ENCODE results near the gene UBIAD1. TPM values are rescaled to one million over a fixed set of nuclear protein-coding genes. Genes with fewer than 3 reads are reported as not detected.

Gene UBIAD1
- total RNA-seq, 3 donors from 2014 or later: 8.9 to 14.9 (median 12.6) TPM

DNA sequence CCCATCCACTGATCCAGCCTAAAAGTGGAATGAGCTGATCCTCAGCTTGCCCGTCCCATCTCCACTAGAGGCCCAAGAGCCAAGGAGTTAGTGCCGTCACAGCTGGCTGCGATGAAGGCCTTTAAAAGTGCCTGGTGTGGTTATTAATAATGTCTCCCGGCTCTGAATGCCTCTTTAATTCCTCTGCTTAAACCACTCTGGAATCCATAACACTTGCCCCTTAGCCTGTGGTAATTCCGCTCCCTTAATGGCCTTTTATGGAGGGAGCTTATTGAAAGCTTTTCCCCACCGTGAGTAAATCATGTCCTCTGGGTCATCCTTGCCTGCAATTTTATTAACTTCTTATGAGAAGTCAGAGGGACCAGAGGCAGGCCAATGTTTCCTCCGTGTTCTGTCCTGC is 55.4 kb downstream of the UBIAD1 start:
- Histone ChIP-seq H3K4me1 (ENCODE audit: low read depth) (no peaks in the 10 kb centered on the region), H3K4me3 (no peak overlapping the region), H3K36me3 (ENCODE audit: low read depth) (no peaks in the 10 kb centered on the region), H3K9me3 (no peaks in the 10 kb centered on the region)
- DNase-seq: no peak
- no peak for ATAC-seq
- no peak for TF ChIP-seq CTCF (IDR thresholded peaks at IDR 0.05)
- intact Hi-C loops (cut with DNase I, micrococcal nuclease): no loop called here

DNA sequence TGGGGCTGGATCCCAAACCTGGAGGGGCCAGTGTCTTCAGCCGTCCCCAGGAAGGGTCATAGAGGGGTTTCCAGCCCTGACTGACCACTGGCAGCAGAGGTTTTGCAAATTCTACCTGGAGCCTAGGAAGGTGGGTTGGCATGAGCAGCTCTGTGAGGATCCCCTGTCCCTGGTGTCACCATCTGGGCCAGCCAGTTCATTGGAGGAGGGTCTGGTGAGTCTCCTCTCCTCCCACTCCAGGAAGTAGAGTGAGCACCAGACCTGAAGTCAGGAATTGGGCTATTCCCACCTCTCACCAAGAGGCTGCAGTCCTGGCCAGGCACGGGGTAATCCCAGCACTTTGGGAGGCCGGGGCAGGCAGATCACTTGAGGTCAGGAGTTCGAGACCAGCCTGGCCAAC is 57.4 kb downstream of the UBIAD1 start:
- H3K4me1 ChIP-seq (ENCODE audit: low read depth): no peaks in the 10 kb centered on the region
- TF ChIP-seq CTCF (IDR thresholded peaks at IDR 0.05): no peak
- no peak for DNase-seq
- no peak for ATAC-seq
- H3K9me3 ChIP-seq: no peaks in the 10 kb centered on the region
- no peaks in the 10 kb centered on the region for H3K36me3 ChIP-seq (ENCODE audit: low read depth)
- H3K4me3 ChIP-seq: no peak overlapping the region
- intact Hi-C loops (cut with DNase I, micrococcal nuclease): no loop called here

- H3K9me3 ChIP-seq: no peaks in the 10 kb centered on the region
- H3K4me3 ChIP-seq: no peak overlapping the region
- no peaks in the 10 kb centered on the region for H3K36me3 ChIP-seq (ENCODE audit: low read depth)
- intact Hi-C loops (cut with DNase I, micrococcal nuclease): no loop called here
- no peak for TF ChIP-seq CTCF (IDR thresholded peaks at IDR 0.05)
- ATAC-seq (no peak), DNase-seq (no peak)
- H3K4me1 ChIP-seq (ENCODE audit: low read depth): no peaks in the 10 kb centered on the region
Observed at GRCh38 chr1:11331036-11331944, 58.3 kb downstream of the UBIAD1 start.

- ATAC-seq (no peak), DNase-seq (no peak)
- no peak for TF ChIP-seq CTCF (IDR thresholded peaks at IDR 0.05)
- H3K36me3 ChIP-seq (ENCODE audit: low read depth): no peaks in the 10 kb centered on the region
- H3K4me3 ChIP-seq: no peak overlapping the region
- intact Hi-C loops (cut with DNase I, micrococcal nuclease): no loop called here
- no peaks in the 10 kb centered on the region for H3K4me1 ChIP-seq (ENCODE audit: low read depth)
- H3K9me3 ChIP-seq: no peaks in the 10 kb centered on the region
Observed at GRCh38 chr1:11331945-11332546, 59.0 kb downstream of the UBIAD1 start.

DNA sequence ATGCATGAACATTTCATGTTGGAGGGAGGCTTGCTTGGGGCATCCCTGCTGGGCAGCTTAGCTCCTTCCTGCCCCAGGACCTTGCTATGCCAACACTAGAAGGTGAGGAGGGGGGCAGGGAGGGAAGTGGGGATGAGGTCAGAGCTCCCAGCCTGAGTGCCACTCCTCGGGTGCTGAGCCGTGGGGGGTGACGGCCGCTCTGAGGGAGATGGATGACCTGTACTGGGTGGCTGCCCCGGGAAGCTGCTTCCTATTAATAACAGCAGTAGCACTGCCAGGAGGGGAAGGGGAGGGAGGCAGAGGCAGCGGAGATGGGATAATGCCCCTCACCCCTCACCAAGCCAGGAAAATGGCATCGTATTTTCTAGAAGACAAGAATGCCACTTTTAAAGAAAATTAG is 60.6 kb downstream of the UBIAD1 start:
- Histone ChIP-seq H3K4me3 (no peak overlapping the region), H3K36me3 (ENCODE audit: low read depth) (no peaks in the 10 kb centered on the region), H3K9me3 (no peaks in the 10 kb centered on the region), H3K4me1 (ENCODE audit: low read depth) (no peaks in the 10 kb centered on the region)
- no peak for ATAC-seq
- TF ChIP-seq CTCF (IDR thresholded peaks at IDR 0.05): no peak
- intact Hi-C loops (cut with DNase I, micrococcal nuclease): no loop called here
- no peak for DNase-seq

All from mucosa of descending colon (tissue), 3 donors.